Cortex of kidney (tissue), 1 donor: ENCODE results near the gene KPNA4.
"Not testable (repeated sequence)": the region's sequence is repeated elsewhere in the genome, so short reads cannot be mapped to it uniquely, and the experiment has no call there.

Source experiments
- DNase-seq: peaks from one replicate; lab custom pipeline; 2025; lab: John Stamatoyannopoulos, UW

The KPNA4 gene

GRCh38 chr3:160565442-160566403, at the start of gene KPNA4:
Gene KPNA4, minus strand, starts transcription at chr3:160565571. Its CDS starts 289 bp downstream, at chr3:160565282.
- no peak for DNase-seq

- DNase-seq = no peak
Measured at GRCh38 chr3:160613661-160614060, 48.3 kb upstream of the KPNA4 start.

- DNase-seq = no peak
Measured at GRCh38 chr3:160612386-160613075, 47.2 kb upstream of the KPNA4 start.

GRCh38 chr3:160611141-160611540, 45.8 kb upstream of the KPNA4 start:
- no peak for DNase-seq

GRCh38 chr3:160608870-160609269, 43.5 kb upstream of the KPNA4 start:
- no peak for DNase-seq

- no peak for DNase-seq
Measured at GRCh38 chr3:160607826-160608225, 42.5 kb upstream of the KPNA4 start.

GRCh38 chr3:160605315-160605714, 39.9 kb upstream of the KPNA4 start:
- no peak for DNase-seq

GRCh38 chr3:160603845-160604244, 38.5 kb upstream of the KPNA4 start:
- not testable (repeated sequence) for DNase-seq

- no peak for DNase-seq
Measured at GRCh38 chr3:160602259-160602658, 36.9 kb upstream of the KPNA4 start.

GRCh38 chr3:160601288-160601687, 35.9 kb upstream of the KPNA4 start:
- no peak for DNase-seq

GRCh38 chr3:160598865-160599264, 33.5 kb upstream of the KPNA4 start:
- DNase-seq = no peak

GRCh38 chr3:160588023-160588422, 22.7 kb upstream of the KPNA4 start:
- DNase-seq = no peak

GRCh38 chr3:160587105-160587504, 21.7 kb upstream of the KPNA4 start:
- no peak for DNase-seq

GRCh38 chr3:160586679-160587078, 21.3 kb upstream of the KPNA4 start:
- no peak for DNase-seq

- no peak for DNase-seq
Measured at GRCh38 chr3:160583451-160583850, 18.1 kb upstream of the KPNA4 start.

- DNase-seq = no peak
Measured at GRCh38 chr3:160580938-160581337, 15.6 kb upstream of the KPNA4 start.

- DNase-seq = no peak
Measured at GRCh38 chr3:160577556-160578195, 12.3 kb upstream of the KPNA4 start.

GRCh38 chr3:160577093-160577492, 11.7 kb upstream of the KPNA4 start:
- no peak for DNase-seq

- no peak for DNase-seq
Measured at GRCh38 chr3:160576621-160577020, 11.2 kb upstream of the KPNA4 start.

GRCh38 chr3:160575589-160575988, 10.2 kb upstream of the KPNA4 start:
- DNase-seq = no peak

- DNase-seq = no peak
Measured at GRCh38 chr3:160574636-160575035, 9.3 kb upstream of the KPNA4 start.

- not testable (repeated sequence) for DNase-seq
Measured at GRCh38 chr3:160573955-160574525, 8.7 kb upstream of the KPNA4 start.
